ENCODE results near the gene SEC11C. TPM values are rescaled to one million over a fixed set of nuclear protein-coding genes. Genes with fewer than 3 reads are reported as not detected.

SEC11C gene
- 100 to 1,000 TPM in 1 of 3 donors, 10 to 100 TPM in 2; 27.6 to 141 (median 35.5) TPM for polyA plus RNA-seq

GRCh38 chr18:59139615-59140301, at the start of gene SEC11C:
SEC11C (plus strand) TSS chr18:59139884; CDS start chr18:59139949, 65 bp downstream.
- H3K27ac ChIP-seq (ENCODE audit: low read depth, low read length), result no peak within 1 kb of the TSS
- 0 to 1% (median 1%) methylated on average over 55 of the region's 55 CpGs for WGBS, 3 donors

- 86 to 89% (median 87%) methylated on average over 5 of the region's 5 CpGs for WGBS, 3 donors
- H3K27ac ChIP-seq (ENCODE audit: low read depth, low read length), result no peak overlapping the region
Measured at GRCh38 chr18:59090966-59091603, 48.6 kb upstream of the SEC11C start.

GRCh38 chr18:59093668-59094067, 46.0 kb upstream of the SEC11C start:
- 77 to 84% (median 81%) methylated on average over 7 of the region's 7 CpGs for WGBS, 3 donors
- no peak overlapping the region for H3K27ac ChIP-seq (ENCODE audit: low read depth, low read length)

- WGBS, 3 donors, result 90 to 93% (median 91%) methylated on average over 5 of the region's 5 CpGs
- H3K27ac ChIP-seq (ENCODE audit: low read depth, low read length), result no peak overlapping the region
Measured at GRCh38 chr18:59094569-59094968, 45.1 kb upstream of the SEC11C start.

GRCh38 chr18:59096098-59096789, 43.4 kb upstream of the SEC11C start:
- WGBS, 3 donors, result 74 to 84% (median 78%) methylated on average over 7 of the region's 7 CpGs
- H3K27ac ChIP-seq (ENCODE audit: low read depth, low read length), result no peak overlapping the region

GRCh38 chr18:59101830-59102414, 37.8 kb upstream of the SEC11C start:
- no peak overlapping the region for H3K27ac ChIP-seq (ENCODE audit: low read depth, low read length)
- 22 to 47% (median 44%) methylated on average over 4 of the region's 4 CpGs for WGBS, 3 donors

GRCh38 chr18:59109375-59109774, 30.3 kb upstream of the SEC11C start:
- H3K27ac ChIP-seq (ENCODE audit: low read depth, low read length), result no peak overlapping the region
- WGBS, 3 donors, result 53 to 59% (median 58%) methylated on average over 6 of the region's 6 CpGs

GRCh38 chr18:59114160-59114559, 25.5 kb upstream of the SEC11C start:
- no peak overlapping the region for H3K27ac ChIP-seq (ENCODE audit: low read depth, low read length)

GRCh38 chr18:59123588-59124369, 15.9 kb upstream of the SEC11C start:
- H3K27ac ChIP-seq (ENCODE audit: low read depth, low read length), result no peak overlapping the region
- WGBS, 3 donors, result 55 to 58% (median 58%) methylated on average over 5 of the region's 5 CpGs

- no peak overlapping the region for H3K27ac ChIP-seq (ENCODE audit: low read depth, low read length)
- 70 to 72% (median 70%) methylated on average over 1 of the region's 1 CpG for WGBS, 3 donors
Measured at GRCh38 chr18:59124370-59124704, 15.3 kb upstream of the SEC11C start.

- H3K27ac ChIP-seq (ENCODE audit: low read depth, low read length), result no peak overlapping the region
- 65 to 77% (median 68%) methylated on average over 6 of the region's 6 CpGs for WGBS, 3 donors
Measured at GRCh38 chr18:59127047-59127446, 12.6 kb upstream of the SEC11C start.

GRCh38 chr18:59129951-59130703, 9.6 kb upstream of the SEC11C start:
- no peak overlapping the region for H3K27ac ChIP-seq (ENCODE audit: low read depth, low read length)
- 67 to 84% (median 69%) methylated on average over 4 of the region's 4 CpGs for WGBS, 3 donors

- WGBS, 3 donors, result 74 to 77% (median 74%) methylated on average over 5 of the region's 5 CpGs
- H3K27ac ChIP-seq (ENCODE audit: low read depth, low read length), result no peak overlapping the region
Measured at GRCh38 chr18:59132810-59133465, 6.7 kb upstream of the SEC11C start.

- H3K27ac ChIP-seq (ENCODE audit: low read depth, low read length), result no peak overlapping the region
- WGBS, 3 donors, result 0 to 1% (median 0%) methylated on average over 15 of the region's 15 CpGs
Measured at GRCh38 chr18:59139291-59139614, 431 bp upstream of the SEC11C start.

GRCh38 chr18:59140302-59140885, 710 bp downstream of the SEC11C start:
- H3K27ac ChIP-seq (ENCODE audit: low read depth, low read length), result no peak overlapping the region

GRCh38 chr18:59141294-59142068, 1.8 kb downstream of the SEC11C start:
- WGBS, 3 donors, result 14 to 95% (median 83%) methylated on average over 1 of the region's 1 CpG
- no peak overlapping the region for H3K27ac ChIP-seq (ENCODE audit: low read depth, low read length)

More at GRCh38 chr18:59140302-59140885, 710 bp downstream of the SEC11C start:
- WGBS, 3 donors, result 2 to 8% (median 5%) methylated on average over 16 of the region's 16 CpGs

Measured in adipose tissue (tissue), 3 donors.